GM23338 (cell line): ENCODE data around the gene SFRP5. TPM values are rescaled to one million over a fixed set of nuclear protein-coding genes. Genes with fewer than 3 reads are reported as not detected.

Experiments
- ATAC-seq: fragments of 200-7000 bp; cut with Tn5 transposase; 3 replicates; pipeline ENCODE4 v1.9.1; 2020
- DNase-seq: peaks from one replicate; pipeline ENCODE4 v3.0.0-alpha.2; 2015; ENCODE audit warnings: low spot score
- H2AFZ ChIP-seq: fragments of 200-600 bp; sonication (generic); 2 replicates; pipeline ENCODE4 v1.8.0; 2016; ENCODE audit warnings: antibody characterized with exemption, mild to moderate bottlenecking, moderate library complexity
- H3F3A ChIP-seq: fragments of 200-600 bp; sonication (generic); replicated peaks from 2 replicates; pipeline ENCODE4 v1.8.0; 2017; ENCODE audit warnings: antibody characterized with exemption, mixed run types, low read depth
- H3K27ac ChIP-seq: fragments of 200-600 bp; sonication (generic); 2 replicates; pipeline ENCODE4 v1.6.1; 2016; ENCODE audit warnings: low read depth
- H3K27me3 ChIP-seq: fragments of 200-600 bp; sonication (generic); 2 replicates; pipeline ENCODE4 v1.8.0; 2016; ENCODE audit warnings: mild to moderate bottlenecking, mixed run types, moderate library complexity; ENCODE audit not compliant: insufficient read depth
- H3K36me3 ChIP-seq: fragments of 200-600 bp; sonication (generic); 2 replicates; pipeline ENCODE4 v1.8.0; 2016; ENCODE audit warnings: mild to moderate bottlenecking; ENCODE audit not compliant: insufficient read depth
- H3K4me1 ChIP-seq: fragments of 200-600 bp; sonication (generic); 2 replicates; pipeline ENCODE4 v1.8.0; 2016; ENCODE audit warnings: mild to moderate bottlenecking, moderate library complexity; ENCODE audit not compliant: insufficient read depth
- H3K4me2 ChIP-seq: fragments of 200-600 bp; sonication (generic); 2 replicates; pipeline ENCODE4 v1.7.1; 2017; ENCODE audit warnings: mixed run types
- H3K4me3 ChIP-seq: fragments of 200-600 bp; sonication (generic); 2 replicates; pipeline ENCODE4 v1.6.1; 2016; ENCODE audit warnings: mixed run types
- H3K79me2 ChIP-seq: fragments of 200-600 bp; sonication (generic); replicated peaks from 2 replicates; pipeline ENCODE4 v1.8.0; 2017; ENCODE audit warnings: mild to moderate bottlenecking; ENCODE audit not compliant: insufficient read depth
- H3K9me2 ChIP-seq: fragments of 200-600 bp; sonication (generic); 2 replicates; pipeline ENCODE4 v1.8.0; 2017; ENCODE audit not compliant: insufficient read depth
- H4K20me1 ChIP-seq: fragments of 200-600 bp; sonication (generic); replicated peaks from 2 replicates; pipeline ENCODE4 v1.8.0; 2017; ENCODE audit warnings: mild to moderate bottlenecking; ENCODE audit not compliant: insufficient read depth
- H3K27ac Mint-ChIP-seq: 2 replicates; pipeline ENCODE4 v1.8.0; 2020; ENCODE audit warnings: inconsistent platforms, mild to moderate bottlenecking, moderate library complexity, mixed read lengths
- H3K27me3 Mint-ChIP-seq: 3 replicates; pipeline ENCODE4 v1.8.0; 2022; ENCODE audit warnings: low read depth, mild to moderate bottlenecking, moderate library complexity, mixed read lengths, inconsistent platforms; ENCODE audit not compliant: insufficient read depth, poor library complexity
- H3K36me3 Mint-ChIP-seq: 3 replicates; pipeline ENCODE4 v1.8.0; 2021; ENCODE audit warnings: low read depth, mild to moderate bottlenecking, inconsistent platforms, moderate library complexity, mixed read lengths
- H3K4me1 Mint-ChIP-seq: 3 replicates; pipeline ENCODE4 v1.8.0; 2020; ENCODE audit warnings: mild to moderate bottlenecking, inconsistent platforms, mixed read lengths
- H3K4me3 Mint-ChIP-seq: 3 replicates; pipeline ENCODE4 v1.8.0; 2021; ENCODE audit warnings: moderate library complexity, mild to moderate bottlenecking, inconsistent platforms, mixed read lengths
- H3K9me3 Mint-ChIP-seq: 3 replicates; pipeline ENCODE4 v1.8.0; 2020; ENCODE audit warnings: moderate library complexity, mild to moderate bottlenecking, inconsistent platforms, mixed read lengths
- CREB1 ChIP-seq: fragments of 250-450 bp; sonication (Bioruptor Pico); IDR thresholded peaks from 2 replicates; pipeline ENCODE4 v1.5.0; 2020; ENCODE audit warnings: low read depth, mild to moderate bottlenecking, moderate library complexity
- EZH2 ChIP-seq: fragments of 200-600 bp; sonication (generic); IDR thresholded peaks from one replicate; pipeline ENCODE4 v1.8.0; 2017; ENCODE audit warnings: antibody characterized with exemption, mild to moderate bottlenecking, low read depth; ENCODE audit not compliant: unreplicated experiment
- EZH2phosphoT487 ChIP-seq: fragments of 200-600 bp; sonication (generic); IDR thresholded peaks from one replicate; pipeline ENCODE4 v1.8.1; 2018; ENCODE audit warnings: antibody characterized with exemption; ENCODE audit not compliant: unreplicated experiment
- JUNB ChIP-seq: IDR thresholded peaks from one replicate; pipeline ENCODE4 v1.6.1; 2016; ENCODE audit warnings: antibody characterized with exemption; ENCODE audit not compliant: unreplicated experiment
- NANOG ChIP-seq: IDR thresholded peaks from 2 replicates; pipeline ENCODE4 v1.6.1; 2016; ENCODE audit warnings: antibody characterized with exemption, borderline replicate concordance
- POLR2AphosphoS5 ChIP-seq: IDR thresholded peaks from 2 replicates; pipeline ENCODE4 v1.6.1; 2016; ENCODE audit warnings: antibody characterized with exemption, low read depth
- STAT1 ChIP-seq: IDR thresholded peaks from one replicate; pipeline ENCODE4 v1.6.1; 2016; ENCODE audit warnings: antibody characterized with exemption; ENCODE audit not compliant: unreplicated experiment
- ZNF114 ChIP-seq: fragments of 250-450 bp; sonication (Bioruptor Pico); IDR thresholded peaks from 2 replicates; pipeline ENCODE4 v1.5.0; 2020; ENCODE audit warnings: mild to moderate bottlenecking, moderate library complexity
- ZNF331 ChIP-seq: fragments of 250-450 bp; sonication (Bioruptor Pico); IDR thresholded peaks from 2 replicates; pipeline ENCODE4 v1.5.0; 2020; ENCODE audit warnings: low read depth, mild to moderate bottlenecking, moderate library complexity
- polyA plus RNA-seq: library from polyadenylated mRNA; unstranded; fragments of >200 nt; fragmentation: Nextera tagmentation; extraction: Ambion mirVana; gene quantifications from 2 replicates; pipeline ENCODE4 v1.2.1, GENCODE V29; 2016
- total RNA-seq: library from RNA; depleted of rRNA; stranded (reverse); fragments of >200 nt; shearing (Covaris generic); gene quantifications from 2 replicates; pipeline ENCODE4 v1.2.3, GENCODE V29; 2014
- TF ChIP-seq, protein P1 (sequence below), 2 experiments: fragments of 200-600 bp in 1 of 2; sonication (generic) in 1 of 2; conservative IDR thresholded peaks; 2 replicates each; pipeline versions ENCODE4 v1.5.1 to v1.6.1; 2016 to 2017; ENCODE audit warnings: antibody characterized with exemption in 2 of 2, low read depth in 2 of 2, mild to moderate bottlenecking in 2 of 2, moderate library complexity in 1 of 2
- TF ChIP-seq, protein P2 (sequence below): IDR thresholded peaks from 2 replicates; pipeline ENCODE4 v1.6.1; 2016; ENCODE audit warnings: antibody characterized with exemption
- TF ChIP-seq, protein P3 (sequence below): IDR thresholded peaks from one replicate; pipeline ENCODE4 v1.6.1; 2018; ENCODE audit warnings: antibody characterized with exemption; ENCODE audit not compliant: unreplicated experiment
- TF ChIP-seq, protein P4 (sequence below): fragments of 250-450 bp; sonication (Bioruptor Pico); IDR thresholded peaks from 2 replicates; pipeline ENCODE4 v1.5.0; 2020; ENCODE audit warnings: mild to moderate bottlenecking, moderate library complexity

The SFRP5 gene
- total and polyA plus RNA-seq, 2 experiments from 2014 or later: 2.4 to 3.5 TPM

DNA sequence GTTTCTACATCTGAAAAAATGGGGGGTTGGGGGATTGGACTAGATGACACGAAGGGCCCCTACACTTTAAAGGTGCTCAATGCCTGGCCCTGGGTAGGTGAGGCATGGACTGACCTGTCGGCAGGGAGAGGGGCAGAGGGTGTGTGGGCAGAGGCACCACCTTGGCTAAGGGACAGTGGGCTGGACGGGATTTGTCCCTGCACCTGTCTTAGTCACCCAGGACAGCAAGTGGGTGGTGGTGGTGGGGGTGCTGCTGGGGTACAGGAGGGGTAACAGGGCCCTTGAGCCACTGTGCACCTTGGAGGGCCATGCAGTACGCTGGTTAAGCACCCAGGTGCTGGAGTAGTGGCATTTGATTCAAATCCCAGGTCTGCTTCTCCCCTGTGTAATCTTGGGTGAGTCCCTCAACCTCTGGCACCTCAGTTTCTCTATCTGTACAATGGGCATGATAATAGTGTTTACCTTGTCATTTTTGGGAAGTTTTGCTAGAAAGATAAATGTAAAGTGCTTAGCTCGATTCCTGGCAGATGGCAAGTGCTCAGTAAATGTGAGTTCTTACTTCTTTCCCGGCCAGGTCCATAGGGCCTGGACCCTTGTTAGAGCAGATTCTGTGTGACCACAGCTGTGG is 18.1 kb upstream of the SFRP5 start:
- Histone ChIP-seq H3K27me3 (no peaks in the 10 kb centered on the region), H3K4me1 (no peaks in the 10 kb centered on the region; the same call in 1 of the 2 replicates), H3K27ac (no peak overlapping the region), H3K4me3 (no peak overlapping the region), H3K36me3 (no peaks in the 10 kb centered on the region), H4K20me1 (no peaks in the 10 kb centered on the region; the same call in 1 of the 2 replicates), H3K79me2 (no peaks in the 10 kb centered on the region), H3K4me2 (no peak overlapping the region), H3K9me2 (no peaks in the 10 kb centered on the region), H2AFZ (no peak overlapping the region), H3F3A (no peaks in the 10 kb centered on the region)
- no peaks in the 10 kb centered on the region for H3K36me3 Mint-ChIP-seq
- H3K4me3 Mint-ChIP-seq: no peak overlapping the region
- DNase-seq (no peak), ATAC-seq (no peak)
- TF ChIP-seq ZNF114: no peak
- no peak for TF ChIP-seq CREB1 (CRISPR knock-in tag)
- TF ChIP-seq EZH2phosphoT487: no peak
- TF ChIP-seq, protein P1, sequence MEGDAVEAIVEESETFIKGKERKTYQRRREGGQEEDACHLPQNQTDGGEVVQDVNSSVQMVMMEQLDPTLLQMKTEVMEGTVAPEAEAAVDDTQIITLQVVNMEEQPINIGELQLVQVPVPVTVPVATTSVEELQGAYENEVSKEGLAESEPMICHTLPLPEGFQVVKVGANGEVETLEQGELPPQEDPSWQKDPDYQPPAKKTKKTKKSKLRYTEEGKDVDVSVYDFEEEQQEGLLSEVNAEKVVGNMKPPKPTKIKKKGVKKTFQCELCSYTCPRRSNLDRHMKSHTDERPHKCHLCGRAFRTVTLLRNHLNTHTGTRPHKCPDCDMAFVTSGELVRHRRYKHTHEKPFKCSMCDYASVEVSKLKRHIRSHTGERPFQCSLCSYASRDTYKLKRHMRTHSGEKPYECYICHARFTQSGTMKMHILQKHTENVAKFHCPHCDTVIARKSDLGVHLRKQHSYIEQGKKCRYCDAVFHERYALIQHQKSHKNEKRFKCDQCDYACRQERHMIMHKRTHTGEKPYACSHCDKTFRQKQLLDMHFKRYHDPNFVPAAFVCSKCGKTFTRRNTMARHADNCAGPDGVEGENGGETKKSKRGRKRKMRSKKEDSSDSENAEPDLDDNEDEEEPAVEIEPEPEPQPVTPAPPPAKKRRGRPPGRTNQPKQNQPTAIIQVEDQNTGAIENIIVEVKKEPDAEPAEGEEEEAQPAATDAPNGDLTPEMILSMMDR (conservative IDR thresholded peaks at IDR 0.05; ENCODE audit: low read depth in 2 of 2): no peak
- TF ChIP-seq, protein P2, sequence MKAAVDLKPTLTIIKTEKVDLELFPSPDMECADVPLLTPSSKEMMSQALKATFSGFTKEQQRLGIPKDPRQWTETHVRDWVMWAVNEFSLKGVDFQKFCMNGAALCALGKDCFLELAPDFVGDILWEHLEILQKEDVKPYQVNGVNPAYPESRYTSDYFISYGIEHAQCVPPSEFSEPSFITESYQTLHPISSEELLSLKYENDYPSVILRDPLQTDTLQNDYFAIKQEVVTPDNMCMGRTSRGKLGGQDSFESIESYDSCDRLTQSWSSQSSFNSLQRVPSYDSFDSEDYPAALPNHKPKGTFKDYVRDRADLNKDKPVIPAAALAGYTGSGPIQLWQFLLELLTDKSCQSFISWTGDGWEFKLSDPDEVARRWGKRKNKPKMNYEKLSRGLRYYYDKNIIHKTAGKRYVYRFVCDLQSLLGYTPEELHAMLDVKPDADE: no peak
- TF ChIP-seq POLR2AphosphoS5: no peak
- no peak for TF ChIP-seq JUNB
- TF ChIP-seq, protein P3, sequence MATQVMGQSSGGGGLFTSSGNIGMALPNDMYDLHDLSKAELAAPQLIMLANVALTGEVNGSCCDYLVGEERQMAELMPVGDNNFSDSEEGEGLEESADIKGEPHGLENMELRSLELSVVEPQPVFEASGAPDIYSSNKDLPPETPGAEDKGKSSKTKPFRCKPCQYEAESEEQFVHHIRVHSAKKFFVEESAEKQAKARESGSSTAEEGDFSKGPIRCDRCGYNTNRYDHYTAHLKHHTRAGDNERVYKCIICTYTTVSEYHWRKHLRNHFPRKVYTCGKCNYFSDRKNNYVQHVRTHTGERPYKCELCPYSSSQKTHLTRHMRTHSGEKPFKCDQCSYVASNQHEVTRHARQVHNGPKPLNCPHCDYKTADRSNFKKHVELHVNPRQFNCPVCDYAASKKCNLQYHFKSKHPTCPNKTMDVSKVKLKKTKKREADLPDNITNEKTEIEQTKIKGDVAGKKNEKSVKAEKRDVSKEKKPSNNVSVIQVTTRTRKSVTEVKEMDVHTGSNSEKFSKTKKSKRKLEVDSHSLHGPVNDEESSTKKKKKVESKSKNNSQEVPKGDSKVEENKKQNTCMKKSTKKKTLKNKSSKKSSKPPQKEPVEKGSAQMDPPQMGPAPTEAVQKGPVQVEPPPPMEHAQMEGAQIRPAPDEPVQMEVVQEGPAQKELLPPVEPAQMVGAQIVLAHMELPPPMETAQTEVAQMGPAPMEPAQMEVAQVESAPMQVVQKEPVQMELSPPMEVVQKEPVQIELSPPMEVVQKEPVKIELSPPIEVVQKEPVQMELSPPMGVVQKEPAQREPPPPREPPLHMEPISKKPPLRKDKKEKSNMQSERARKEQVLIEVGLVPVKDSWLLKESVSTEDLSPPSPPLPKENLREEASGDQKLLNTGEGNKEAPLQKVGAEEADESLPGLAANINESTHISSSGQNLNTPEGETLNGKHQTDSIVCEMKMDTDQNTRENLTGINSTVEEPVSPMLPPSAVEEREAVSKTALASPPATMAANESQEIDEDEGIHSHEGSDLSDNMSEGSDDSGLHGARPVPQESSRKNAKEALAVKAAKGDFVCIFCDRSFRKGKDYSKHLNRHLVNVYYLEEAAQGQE: no peak
- no peak for TF ChIP-seq NANOG
- TF ChIP-seq ZNF331: no peak
- no peak for TF ChIP-seq STAT1
- TF ChIP-seq EZH2: no peak
- TF ChIP-seq, protein P4, sequence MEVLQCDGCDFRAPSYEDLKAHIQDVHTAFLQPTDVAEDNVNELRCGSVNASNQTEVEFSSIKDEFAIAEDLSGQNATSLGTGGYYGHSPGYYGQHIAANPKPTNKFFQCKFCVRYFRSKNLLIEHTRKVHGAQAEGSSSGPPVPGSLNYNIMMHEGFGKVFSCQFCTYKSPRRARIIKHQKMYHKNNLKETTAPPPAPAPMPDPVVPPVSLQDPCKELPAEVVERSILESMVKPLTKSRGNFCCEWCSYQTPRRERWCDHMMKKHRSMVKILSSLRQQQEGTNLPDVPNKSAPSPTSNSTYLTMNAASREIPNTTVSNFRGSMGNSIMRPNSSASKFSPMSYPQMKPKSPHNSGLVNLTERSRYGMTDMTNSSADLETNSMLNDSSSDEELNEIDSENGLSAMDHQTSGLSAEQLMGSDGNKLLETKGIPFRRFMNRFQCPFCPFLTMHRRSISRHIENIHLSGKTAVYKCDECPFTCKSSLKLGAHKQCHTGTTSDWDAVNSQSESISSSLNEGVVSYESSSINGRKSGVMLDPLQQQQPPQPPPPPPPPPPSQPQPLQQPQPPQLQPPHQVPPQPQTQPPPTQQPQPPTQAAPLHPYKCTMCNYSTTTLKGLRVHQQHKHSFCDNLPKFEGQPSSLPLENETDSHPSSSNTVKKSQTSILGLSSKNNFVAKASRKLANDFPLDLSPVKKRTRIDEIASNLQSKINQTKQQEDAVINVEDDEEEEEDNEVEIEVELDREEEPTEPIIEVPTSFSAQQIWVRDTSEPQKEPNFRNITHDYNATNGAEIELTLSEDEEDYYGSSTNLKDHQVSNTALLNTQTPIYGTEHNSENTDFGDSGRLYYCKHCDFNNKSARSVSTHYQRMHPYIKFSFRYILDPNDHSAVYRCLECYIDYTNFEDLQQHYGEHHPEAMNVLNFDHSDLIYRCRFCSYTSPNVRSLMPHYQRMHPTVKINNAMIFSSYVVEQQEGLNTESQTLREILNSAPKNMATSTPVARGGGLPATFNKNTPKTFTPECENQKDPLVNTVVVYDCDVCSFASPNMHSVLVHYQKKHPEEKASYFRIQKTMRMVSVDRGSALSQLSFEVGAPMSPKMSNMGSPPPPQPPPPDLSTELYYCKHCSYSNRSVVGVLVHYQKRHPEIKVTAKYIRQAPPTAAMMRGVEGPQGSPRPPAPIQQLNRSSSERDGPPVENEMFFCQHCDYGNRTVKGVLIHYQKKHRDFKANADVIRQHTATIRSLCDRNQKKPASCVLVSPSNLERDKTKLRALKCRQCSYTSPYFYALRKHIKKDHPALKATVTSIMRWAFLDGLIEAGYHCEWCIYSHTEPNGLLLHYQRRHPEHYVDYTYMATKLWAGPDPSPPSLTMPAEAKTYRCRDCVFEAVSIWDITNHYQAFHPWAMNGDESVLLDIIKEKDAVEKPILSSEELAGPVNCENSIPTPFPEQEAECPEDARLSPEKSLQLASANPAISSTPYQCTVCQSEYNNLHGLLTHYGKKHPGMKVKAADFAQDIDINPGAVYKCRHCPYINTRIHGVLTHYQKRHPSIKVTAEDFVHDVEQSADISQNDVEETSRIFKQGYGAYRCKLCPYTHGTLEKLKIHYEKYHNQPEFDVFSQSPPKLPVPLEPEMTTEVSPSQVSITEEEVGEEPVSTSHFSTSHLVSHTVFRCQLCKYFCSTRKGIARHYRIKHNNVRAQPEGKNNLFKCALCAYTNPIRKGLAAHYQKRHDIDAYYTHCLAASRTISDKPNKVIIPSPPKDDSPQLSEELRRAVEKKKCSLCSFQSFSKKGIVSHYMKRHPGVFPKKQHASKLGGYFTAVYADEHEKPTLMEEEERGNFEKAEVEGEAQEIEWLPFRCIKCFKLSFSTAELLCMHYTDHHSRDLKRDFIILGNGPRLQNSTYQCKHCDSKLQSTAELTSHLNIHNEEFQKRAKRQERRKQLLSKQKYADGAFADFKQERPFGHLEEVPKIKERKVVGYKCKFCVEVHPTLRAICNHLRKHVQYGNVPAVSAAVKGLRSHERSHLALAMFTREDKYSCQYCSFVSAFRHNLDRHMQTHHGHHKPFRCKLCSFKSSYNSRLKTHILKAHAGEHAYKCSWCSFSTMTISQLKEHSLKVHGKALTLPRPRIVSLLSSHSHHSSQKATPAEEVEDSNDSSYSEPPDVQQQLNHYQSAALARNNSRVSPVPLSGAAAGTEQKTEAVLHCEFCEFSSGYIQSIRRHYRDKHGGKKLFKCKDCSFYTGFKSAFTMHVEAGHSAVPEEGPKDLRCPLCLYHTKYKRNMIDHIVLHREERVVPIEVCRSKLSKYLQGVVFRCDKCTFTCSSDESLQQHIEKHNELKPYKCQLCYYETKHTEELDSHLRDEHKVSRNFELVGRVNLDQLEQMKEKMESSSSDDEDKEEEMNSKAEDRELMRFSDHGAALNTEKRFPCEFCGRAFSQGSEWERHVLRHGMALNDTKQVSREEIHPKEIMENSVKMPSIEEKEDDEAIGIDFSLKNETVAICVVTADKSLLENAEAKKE: no peak
- H3K4me1 Mint-ChIP-seq: peaks cover 8% of the 10 kb centered on the region; the same call in 2 of the 3 replicates
- peaks cover 11% of the 10 kb centered on the region for H3K27me3 Mint-ChIP-seq
- no peaks in the 10 kb centered on the region; the same call in 2 of the 3 replicates for H3K9me3 Mint-ChIP-seq
- no peak overlapping the region for H3K27ac Mint-ChIP-seq
